Rectal smooth muscle tissue (tissue), 1 donor: Measurements from ENCODE around the gene EBF3.

Experiments
- H3K27ac ChIP-seq: one replicate; pipeline ENCODE4 v1.7.0; 2013; ENCODE audit warnings: low read depth, low read length, inconsistent platforms
- H3K27me3 ChIP-seq: one replicate; pipeline ENCODE4 v1.7.0; 2013; ENCODE audit warnings: low read length; ENCODE audit not compliant: control insufficient read depth, insufficient read depth
- H3K36me3 ChIP-seq: one replicate; pipeline ENCODE4 v1.7.0; 2013; ENCODE audit warnings: low read length; ENCODE audit not compliant: control insufficient read depth, insufficient read depth
- H3K4me1 ChIP-seq: one replicate; pipeline ENCODE4 v1.7.0; 2013; ENCODE audit warnings: low read length; ENCODE audit not compliant: control insufficient read depth, insufficient read depth
- H3K4me3 ChIP-seq: one replicate; pipeline ENCODE4 v1.7.0; 2013; ENCODE audit warnings: low read length
- H3K9ac ChIP-seq: one replicate; pipeline ENCODE4 v1.7.0; 2013; ENCODE audit warnings: low read length

The EBF3 gene

DNA sequence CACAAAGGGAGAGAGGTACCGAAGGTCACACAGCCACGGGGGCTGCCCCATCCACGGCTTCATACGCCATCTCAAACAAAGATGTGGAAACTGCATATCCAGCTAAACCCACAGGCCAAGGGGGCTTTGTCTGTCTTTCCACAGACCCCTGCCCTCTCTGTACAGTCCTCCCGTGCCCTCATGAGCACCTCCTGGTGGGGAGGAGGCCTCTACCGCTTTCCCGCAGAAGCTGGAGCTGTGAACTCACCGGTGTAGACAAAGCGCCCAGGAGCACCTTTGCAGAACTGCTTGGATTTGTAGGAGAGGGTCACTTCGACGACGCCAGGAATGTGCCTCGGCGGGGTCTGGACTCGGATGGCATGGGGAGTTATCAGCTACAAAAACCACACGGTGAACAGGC, 97.2 kb downstream of the EBF3 start:
- Histone ChIP-seq H3K36me3 (no peaks in the 10 kb centered on the region), H3K27me3 (no peaks in the 10 kb centered on the region), H3K4me1 (no peaks in the 10 kb centered on the region), H3K9ac (no peak overlapping the region), H3K27ac (no peak overlapping the region), H3K4me3 (no peak overlapping the region)

DNA sequence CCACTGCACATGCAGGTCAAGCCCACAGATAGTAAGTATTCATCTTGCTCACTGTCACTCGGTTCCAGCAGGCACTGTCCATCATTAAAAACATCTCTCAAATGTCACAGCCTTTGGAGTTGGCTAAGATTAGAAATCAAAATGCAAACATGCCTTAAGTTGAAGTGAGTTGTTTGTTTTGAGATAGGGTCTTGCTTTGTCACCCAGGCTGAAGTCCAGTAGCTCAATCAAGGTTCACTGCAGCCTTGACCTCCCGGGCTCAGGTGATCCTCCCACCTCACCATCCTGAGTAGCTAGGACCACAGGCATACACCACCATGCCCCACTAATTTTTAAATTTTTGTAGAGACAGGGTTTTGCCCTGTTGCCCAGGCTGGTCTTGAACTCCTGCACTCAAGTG, 98.1 kb downstream of the EBF3 start:
- no peak overlapping the region for H3K4me3 ChIP-seq
- no peaks in the 10 kb centered on the region for H3K36me3 ChIP-seq
- no peaks in the 10 kb centered on the region for H3K27me3 ChIP-seq
- H3K9ac ChIP-seq, result no peak overlapping the region
- no peak overlapping the region for H3K27ac ChIP-seq
- no peaks in the 10 kb centered on the region for H3K4me1 ChIP-seq

DNA sequence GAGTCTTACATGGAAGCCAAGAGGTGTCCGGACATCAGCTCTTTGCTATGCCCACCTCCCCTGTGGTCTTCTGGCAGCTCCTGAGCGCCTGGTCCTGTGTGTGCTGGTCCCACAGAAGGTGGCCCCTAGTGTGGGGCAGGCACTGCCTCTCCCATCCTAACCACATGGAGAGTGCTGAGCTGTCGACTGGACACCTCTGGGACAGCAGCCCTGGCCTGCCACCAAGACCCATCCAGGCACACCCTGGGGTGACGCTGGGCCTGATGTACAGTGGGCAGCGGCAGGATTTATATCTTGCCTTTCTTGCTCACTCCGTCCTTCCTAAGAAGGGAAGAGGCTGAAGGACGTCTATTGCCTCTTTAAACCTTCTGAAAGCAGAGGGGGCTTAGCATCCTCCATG, 98.7 kb downstream of the EBF3 start:
- no peaks in the 10 kb centered on the region for H3K36me3 ChIP-seq
- no peak overlapping the region for H3K27ac ChIP-seq
- no peaks in the 10 kb centered on the region for H3K4me1 ChIP-seq
- no peak overlapping the region for H3K4me3 ChIP-seq
- H3K27me3 ChIP-seq, result no peaks in the 10 kb centered on the region
- H3K9ac ChIP-seq, result no peak overlapping the region

DNA sequence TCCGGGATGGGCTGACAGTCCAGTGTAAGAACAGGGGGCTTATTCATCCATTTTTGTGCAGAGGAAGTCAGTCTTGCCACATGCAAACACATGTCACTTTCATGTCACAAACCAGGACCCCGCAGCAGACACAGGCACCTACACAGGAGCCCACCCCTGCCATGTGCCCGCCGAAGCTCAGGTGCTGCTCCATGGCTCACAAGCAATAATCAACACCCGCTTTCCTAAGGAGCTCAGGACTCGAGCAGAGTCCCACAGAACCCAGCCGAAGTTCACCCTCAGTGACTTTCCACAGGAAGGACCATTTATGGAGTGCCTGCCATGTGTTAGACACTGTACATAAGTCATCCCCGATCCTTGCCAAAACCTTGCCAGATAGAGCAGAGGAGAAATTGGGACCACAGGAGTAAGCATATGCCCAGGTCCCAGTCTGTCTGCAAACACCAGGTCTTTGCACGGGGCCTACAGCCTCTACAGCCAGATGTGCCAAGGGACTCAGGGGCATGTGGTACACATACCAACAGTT, 99.4 kb downstream of the EBF3 start:
- no peak overlapping the region for H3K4me3 ChIP-seq
- H3K27ac ChIP-seq, result no peak overlapping the region
- H3K27me3 ChIP-seq, result no peaks in the 10 kb centered on the region
- no peaks in the 10 kb centered on the region for H3K36me3 ChIP-seq
- no peaks in the 10 kb centered on the region for H3K4me1 ChIP-seq
- H3K9ac ChIP-seq, result no peak overlapping the region

DNA sequence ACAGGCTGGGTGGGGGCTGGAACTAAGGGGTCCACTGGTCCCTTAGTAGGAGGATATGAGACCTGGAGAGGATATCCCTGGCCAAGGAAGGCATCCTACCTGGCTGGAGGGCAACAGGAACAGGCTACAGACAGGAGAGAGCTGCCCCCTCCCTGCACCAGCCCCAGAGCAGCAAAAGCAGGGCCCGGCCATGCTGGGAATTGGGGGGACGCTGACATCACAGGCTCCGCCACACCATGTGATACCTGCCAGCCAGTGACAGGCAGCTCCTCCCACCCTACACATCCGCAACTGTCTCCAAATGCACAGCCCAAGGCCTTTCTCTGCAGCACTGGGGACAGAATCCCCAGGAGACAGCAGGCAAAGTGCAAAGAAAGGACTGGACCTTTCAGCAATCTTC, 100.0 kb downstream of the EBF3 start:
- H3K27ac ChIP-seq, result no peak overlapping the region
- no peaks in the 10 kb centered on the region for H3K36me3 ChIP-seq
- no peaks in the 10 kb centered on the region for H3K4me1 ChIP-seq
- H3K27me3 ChIP-seq, result no peaks in the 10 kb centered on the region
- no peak overlapping the region for H3K4me3 ChIP-seq
- no peak overlapping the region for H3K9ac ChIP-seq

DNA sequence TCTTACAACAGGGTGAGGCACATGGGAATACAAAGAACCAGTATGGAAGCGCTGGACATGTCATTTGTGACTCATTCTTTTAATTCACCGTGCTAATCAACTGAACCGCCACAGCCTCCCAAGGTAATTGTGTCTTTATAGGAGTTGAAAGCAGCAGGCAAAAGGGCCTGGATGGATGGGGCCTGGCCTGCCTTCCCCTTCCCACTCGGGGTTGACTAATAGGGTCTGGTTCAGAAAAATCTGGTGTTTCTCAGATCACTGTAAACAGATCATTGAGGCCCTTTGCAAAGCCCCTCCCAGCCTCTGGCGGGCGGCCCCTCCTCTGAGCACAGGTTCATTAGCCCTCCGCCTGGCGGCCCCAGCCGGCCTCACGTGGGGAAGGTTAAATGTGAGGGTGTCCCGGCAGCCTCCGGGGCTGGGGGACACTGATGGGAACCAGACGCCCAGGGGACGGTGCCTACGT, 100.8 kb downstream of the EBF3 start:
- Histone ChIP-seq H3K27ac (no peak overlapping the region), H3K9ac (no peak overlapping the region), H3K4me3 (no peak overlapping the region), H3K36me3 (no peaks in the 10 kb centered on the region), H3K4me1 (no peaks in the 10 kb centered on the region), H3K27me3 (no peaks in the 10 kb centered on the region)

DNA sequence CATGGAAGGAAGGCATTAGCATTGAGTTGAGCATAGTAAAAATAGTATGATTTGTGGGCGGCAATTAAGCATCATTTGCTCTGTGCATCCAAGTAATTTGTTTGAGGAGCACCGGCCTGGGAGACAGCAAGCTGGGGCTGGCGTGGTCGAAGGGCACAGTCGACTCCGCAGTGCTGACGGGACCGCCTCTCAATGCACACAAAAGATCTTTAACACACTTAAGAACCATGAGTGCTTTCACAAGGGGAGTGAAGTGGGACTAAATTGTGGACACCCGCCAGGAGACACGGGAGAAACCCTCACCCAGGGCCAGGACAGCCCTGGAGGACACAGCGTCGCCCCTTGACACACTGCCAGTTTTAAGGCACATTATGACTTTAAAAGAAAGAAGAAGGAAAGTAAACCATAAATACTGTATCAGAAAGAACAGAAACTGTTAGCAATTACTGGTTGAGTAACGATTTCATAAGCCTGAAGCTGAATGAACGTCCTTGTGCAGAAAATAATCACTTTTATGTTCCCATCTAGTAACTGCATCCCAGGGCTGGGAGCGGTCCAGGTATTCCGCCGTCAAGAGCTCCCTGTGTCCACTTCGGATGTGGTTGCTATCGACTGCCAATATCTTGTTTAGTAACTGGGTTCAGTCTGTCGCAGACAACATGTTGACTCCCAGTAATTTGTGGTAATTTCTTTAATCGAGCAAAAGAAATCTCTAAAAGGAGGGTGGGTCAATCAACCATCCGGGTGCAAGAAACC, 102.1 kb downstream of the EBF3 start:
- Histone ChIP-seq H3K27me3 (no peaks in the 10 kb centered on the region), H3K4me3 (no peak overlapping the region), H3K36me3 (no peaks in the 10 kb centered on the region), H3K4me1 (no peaks in the 10 kb centered on the region), H3K9ac (no peak overlapping the region), H3K27ac (no peak overlapping the region)

DNA sequence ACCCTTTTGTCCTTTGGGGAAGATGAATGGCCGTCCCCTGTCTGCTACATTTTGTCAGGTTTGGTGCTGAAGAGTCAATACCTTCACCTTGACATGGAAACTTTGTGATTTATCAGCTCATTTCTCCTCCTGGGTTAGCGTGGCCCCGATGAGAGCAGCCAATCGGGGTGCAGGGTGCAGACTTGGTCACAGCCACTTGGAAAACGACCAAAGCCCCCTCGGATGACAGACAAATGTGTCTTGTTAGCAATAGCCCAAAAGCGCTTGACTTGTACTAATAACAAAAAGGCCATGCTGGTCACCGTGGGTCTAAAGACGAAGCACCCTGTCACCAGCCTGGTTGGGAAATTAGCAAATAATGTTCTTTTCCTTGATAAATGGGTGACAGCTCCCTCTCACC, 103.7 kb downstream of the EBF3 start:
- H3K9ac ChIP-seq, result no peak overlapping the region
- H3K4me1 ChIP-seq, result no peaks in the 10 kb centered on the region
- H3K36me3 ChIP-seq, result no peaks in the 10 kb centered on the region
- no peak overlapping the region for H3K4me3 ChIP-seq
- H3K27ac ChIP-seq, result no peak overlapping the region
- peaks cover 2% of the 10 kb centered on the region for H3K27me3 ChIP-seq

DNA sequence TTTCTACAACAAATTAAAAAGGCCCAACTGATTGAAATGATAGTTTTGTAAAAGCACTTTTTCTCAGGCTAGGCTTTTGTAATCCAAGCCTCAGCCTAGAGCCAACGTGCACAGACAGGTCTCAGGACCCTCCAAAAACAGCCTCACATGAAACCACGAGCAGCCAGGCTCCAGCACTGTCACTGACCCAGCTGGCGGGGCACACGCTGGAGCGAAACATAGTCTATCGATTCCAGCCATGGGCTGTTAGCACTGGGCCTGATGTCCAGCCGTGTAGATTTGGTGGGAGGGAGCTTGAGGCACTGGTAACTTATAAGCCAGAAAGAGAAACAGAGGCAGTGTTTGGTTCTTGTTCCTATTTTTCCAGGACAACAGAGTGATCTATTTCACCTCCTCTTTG, 104.5 kb downstream of the EBF3 start:
- no peak overlapping the region for H3K9ac ChIP-seq
- H3K36me3 ChIP-seq, result no peaks in the 10 kb centered on the region
- H3K27me3 ChIP-seq, result peaks cover 2% of the 10 kb centered on the region
- H3K4me3 ChIP-seq, result no peak overlapping the region
- H3K27ac ChIP-seq, result no peak overlapping the region
- no peaks in the 10 kb centered on the region for H3K4me1 ChIP-seq

DNA sequence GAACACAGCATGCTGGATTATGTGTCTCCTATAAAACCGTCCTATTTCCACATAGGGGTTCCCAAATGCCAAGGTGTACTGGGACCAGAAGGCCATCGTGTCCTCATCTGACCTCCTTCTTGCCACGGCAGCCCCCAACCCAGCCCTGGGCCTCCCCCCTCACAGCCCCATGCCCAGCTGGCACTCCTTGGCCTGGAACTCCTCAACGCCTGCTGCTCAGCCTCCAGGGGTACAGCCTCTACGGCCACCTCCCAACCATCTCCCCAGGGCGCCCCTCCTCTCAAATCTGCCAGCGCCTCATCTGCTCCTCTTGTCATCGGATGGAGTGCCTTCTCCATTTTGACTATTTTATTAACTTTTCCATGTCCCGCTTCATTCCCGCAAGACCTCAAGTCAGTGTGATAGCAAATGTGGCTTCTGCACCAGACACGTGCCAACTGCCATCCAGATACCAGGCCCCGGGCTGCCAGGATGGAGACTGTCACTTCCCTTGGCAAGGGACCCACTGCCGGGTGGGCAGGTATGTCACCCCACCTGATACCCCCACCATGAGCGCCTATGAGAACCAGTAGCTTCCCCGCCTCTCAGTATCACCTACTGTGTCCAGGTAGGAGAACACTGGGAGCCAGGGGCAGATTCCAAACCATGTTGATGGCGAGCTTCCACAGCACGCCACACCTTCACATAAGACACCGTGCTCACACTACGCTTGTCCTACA, 106.7 kb downstream of the EBF3 start:
- Histone ChIP-seq H3K27me3 (peaks cover 2% of the 10 kb centered on the region), H3K27ac (no peak overlapping the region), H3K4me1 (no peaks in the 10 kb centered on the region), H3K4me3 (no peak overlapping the region), H3K9ac (no peak overlapping the region), H3K36me3 (no peaks in the 10 kb centered on the region)

DNA sequence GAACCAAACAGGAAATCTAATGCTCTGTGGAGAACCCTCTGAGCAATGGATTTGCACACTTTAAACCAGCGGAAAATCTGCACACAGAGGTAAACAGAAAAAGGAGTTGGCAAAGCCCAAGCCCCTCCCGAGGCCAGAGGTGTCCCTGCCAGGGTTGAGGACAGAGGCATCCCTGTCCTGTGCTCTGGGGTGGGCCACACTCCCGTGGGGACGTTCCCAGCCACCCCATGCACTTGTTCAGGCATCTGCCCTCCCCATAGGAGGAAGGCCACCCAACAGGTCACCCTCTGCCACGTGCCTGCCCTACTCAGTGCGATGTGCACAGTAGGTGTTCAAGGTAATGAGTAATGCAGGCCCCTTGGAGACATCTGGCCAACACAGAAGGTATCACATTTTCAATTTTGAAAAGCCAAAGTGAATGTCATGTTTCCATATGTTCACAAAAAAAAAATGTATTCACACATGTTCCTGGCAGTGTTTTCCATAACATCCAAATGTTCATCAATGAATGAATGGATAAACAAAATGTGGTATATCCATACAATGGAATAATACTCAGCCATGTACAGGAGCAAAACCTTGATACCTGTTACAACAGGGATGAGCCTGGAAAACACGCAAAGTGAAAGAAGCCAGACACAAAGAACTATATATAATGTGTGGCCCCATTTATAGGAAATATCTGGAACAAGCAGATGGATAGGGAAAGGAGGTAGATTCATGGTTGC, 108.1 kb downstream of the EBF3 start:
- Histone ChIP-seq H3K4me1 (no peaks in the 10 kb centered on the region), H3K27me3 (peaks cover 2% of the 10 kb centered on the region), H3K9ac (no peak overlapping the region), H3K4me3 (no peak overlapping the region), H3K27ac (no peak overlapping the region), H3K36me3 (no peaks in the 10 kb centered on the region)
